NCI-H146 (cell line): ENCODE results near the gene EGFL8.
"Not testable (repeated sequence)": the region's sequence is repeated elsewhere in the genome, so short reads cannot be mapped to it uniquely, and the experiment has no call there.

Source experiments
- DNase-seq: peaks from one replicate; lab custom pipeline; 2025; lab: John Stamatoyannopoulos, UW

Gene EGFL8

DNA sequence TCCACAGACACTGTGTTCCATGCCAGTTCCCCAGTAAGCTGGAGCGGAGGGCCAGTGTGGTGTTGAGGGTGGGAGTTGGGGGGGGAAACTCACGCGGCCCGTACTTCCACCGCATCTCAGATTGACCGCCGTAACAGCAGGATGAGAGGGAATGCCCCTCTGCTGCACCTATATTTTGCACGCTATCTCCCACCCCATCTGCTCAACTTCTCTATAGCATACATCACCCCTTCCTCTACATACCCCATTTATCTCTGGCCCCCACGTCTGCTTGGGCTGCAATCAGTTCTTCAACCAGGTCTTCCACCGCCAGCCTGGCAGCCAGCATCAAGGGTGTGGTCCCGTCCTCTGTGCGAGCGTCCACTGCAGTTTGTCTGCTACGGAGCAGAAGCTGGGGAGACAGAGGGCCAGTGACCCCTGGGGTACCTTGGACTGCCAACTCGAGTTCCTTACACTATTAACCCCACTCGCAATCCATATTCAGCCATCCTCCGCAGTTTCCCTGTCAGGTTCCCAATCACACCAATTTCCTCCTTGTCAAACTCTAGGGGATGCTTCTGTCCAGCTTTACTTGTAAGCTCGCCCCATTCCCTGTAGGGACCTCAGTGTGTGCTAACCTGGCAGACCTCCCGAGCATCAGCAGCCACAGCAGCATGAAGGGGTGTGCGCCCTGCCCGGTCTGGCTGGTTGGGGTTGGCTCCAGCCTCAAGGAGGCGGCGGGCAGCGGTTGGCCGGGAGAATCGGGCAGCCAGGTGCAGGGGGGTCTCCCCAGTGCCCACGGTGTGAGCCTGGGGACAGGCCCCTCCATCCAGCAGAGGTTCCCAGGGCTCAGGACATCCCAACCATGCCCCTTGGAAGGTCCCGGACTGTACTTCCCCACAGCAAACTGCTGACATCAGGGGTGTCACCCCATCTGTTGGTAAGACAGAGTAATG lies 32.6 kb downstream of the EGFL8 start:
- peak; percentile 40 for DNase-seq

DNA sequence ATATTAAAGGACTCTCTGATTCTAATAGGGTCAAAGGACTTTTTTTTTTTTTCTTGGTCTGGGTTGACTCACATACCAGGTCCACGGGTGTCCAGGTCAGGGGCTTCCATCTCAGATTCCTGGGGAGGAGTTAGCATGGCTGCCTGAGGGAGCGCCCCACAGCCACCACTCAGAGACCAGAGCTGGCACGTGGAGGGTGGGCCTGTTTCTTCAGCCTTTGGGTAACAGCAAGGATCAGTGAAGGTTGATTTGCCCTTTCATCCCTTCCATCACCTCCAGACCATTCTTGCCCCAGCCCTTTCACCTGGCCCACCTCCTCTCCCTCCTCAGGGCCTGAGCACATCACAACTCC lies 33.9 kb downstream of the EGFL8 start:
- no peak for DNase-seq

DNA sequence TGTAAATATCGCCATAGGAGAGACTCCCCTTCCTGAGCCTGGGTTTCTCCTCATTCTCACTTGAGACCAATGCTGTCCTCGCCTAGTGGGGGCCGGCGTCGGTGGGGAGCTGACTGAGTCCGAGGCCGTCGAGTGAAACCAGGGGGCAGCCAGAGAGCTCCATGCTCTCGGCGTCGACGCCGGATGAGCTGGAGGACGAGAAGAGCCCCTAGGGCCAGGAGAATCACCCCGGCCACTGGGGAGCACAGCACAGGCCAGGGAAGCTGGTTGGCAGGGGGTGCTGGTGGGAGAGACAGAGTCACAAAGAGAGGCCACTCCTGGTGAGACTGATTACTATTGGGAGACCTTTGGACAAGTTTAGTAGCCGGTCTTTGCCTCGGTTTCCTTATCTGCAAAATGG lies 34.5 kb downstream of the EGFL8 start:
- DNase-seq: no peak

DNA sequence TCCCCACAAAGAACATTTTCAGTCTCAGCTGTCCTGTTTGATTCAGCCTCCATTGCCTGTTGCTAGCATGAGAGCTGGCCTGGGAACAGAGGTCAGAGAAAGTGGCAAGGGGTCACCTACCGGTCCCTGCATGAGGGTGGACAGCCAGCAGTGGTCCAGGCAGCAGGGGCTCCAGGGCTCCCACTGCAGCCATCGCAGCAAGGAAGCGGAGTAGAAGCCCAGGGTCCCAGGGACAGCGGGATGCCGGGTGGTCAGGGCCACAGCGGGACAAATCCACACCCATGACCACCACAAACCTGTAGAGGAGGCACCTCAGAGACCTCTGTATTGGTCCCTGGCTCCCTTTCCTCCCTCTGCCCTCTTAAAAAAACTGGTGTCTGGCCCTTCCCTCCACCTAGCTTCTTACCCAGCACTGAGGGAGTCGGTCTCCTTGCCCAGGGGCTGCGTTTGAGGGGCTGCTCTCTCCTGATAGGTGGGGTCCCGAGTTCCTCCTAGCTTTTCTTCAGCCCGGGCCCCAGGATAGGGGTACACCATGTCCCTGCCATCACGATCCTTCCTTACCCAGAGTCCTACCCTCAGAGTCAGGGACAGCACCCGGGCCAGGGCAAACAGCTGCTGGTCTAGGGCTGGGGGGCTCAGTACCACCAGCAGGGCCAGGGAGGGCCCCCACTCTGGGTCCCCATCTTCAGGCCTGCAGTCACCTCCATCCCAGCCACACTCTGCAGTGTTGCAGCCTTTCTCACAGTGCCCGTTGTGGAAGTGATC lies 36.5 kb downstream of the EGFL8 start:
- no peak for DNase-seq

DNA sequence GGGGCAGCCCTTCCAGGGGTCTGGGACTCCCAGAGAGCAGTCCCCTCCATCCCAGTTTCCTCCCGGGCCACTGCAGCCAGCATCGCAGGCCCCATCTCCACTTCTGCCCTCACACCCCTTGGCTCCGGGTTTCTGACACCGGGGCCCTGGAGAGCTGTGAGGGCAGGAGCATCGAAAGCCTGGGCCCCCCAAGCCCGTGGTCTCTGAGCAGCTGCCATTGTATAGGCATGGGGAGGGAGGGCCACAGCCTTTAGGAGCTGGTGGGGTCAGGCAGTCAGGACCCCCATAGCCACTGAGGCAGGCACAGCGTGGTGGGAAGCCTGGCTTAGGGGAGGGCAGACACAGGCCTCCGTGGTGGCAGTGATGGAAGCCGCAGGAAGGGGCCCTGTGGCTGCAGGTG lies 37.8 kb downstream of the EGFL8 start:
- DNase-seq: no peak

DNA sequence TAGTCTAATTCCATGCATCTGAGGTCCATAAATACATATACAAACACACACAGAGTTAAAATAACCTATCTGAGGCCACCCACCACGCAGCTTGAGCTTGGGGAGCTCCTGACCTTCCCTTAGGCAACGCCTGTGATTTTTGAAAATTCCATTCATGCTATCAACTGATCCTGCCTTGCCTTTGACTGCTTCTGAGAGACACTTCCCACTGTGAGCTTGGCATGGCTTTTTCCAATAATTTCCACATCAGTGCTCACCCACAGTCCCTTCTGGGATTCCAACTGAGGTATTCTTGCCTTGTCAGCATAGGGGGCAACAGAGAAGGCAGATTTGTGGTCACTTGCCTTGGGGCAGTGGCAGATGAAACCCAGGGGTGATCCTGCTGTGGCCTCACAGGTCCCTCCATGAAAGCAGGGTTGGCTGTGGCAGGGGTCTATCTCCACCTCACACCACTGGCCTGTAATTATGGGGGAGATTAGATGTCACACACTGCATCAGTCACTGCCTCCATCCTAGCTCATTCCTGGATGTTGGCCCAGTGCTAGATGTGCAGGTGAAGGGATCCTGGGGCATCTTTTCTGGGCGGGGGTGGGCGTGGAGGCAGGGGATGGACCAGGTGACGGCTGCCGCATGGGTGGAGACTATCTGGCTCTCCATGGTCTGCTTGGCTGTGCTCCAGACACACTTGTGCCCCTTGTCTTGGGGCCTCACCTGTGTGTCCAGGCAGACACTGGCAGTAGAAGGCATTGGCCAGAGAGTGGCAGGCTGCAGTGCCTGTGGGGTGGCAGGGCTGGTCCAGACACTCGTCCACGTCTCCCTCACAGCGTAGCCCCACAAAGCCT lies 39.3 kb downstream of the EGFL8 start:
- peak; percentile 36 for DNase-seq

DNA sequence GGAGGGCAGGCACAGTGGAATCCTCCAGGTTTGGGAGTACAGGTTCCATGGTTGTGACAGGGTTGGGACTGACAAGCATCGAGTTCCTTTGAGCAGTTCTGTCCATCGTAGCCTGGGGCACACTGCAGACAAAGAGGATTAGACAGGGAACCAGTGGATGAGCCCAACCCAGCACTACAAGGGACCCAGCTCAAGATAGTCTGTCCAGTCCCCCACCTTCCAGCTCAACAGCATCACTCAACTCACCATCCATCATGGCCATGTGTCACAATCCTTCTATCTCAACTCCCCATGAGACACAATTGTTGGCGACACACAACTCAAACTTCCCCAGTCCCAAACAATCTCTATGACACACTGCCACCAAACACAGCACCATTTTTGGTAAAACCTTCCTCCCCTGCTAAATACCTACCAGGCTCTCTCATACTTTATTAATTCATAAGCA lies 39.9 kb downstream of the EGFL8 start:
- DNase-seq: no peak

DNA sequence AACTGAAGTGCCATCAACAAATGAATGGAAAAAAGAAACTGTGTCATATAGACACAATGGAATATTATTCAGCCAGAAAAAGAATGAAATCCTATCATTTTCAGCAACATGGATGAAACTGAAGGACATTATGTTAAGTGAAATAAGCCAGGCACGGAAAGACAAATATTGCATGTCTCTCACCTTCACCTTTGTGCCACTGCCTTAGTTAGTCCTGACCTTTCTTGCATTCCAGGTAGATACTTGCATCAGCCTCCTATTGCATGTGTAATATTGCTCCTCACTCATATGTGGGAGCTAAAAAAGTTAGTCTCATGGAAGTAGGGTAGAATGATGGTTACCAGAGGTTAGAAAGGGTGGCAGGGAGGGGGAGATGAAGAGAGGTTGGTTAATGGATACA lies 44.6 kb downstream of the EGFL8 start:
- no peak for DNase-seq

DNA sequence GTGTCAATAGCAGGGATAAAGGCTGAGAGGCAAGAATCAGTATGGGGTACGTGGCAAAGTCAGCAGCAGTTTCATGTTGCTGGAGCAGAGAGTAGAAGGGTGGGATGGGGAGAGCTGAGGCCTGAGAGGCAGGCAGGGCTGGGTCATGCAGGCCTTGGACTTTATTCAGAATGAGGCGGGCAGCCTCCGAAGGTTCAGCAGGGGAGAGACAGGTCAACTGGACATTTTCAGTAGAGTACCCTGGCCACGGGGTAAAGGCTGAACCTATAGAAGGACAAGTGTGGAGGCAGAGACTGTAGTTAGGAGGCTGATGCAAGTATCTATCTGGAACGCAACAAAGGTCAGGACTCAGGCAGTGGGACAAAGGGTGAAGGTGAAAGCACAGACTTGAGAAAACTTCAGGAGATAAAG lies 45.8 kb downstream of the EGFL8 start:
- DNase-seq: no peak

DNA sequence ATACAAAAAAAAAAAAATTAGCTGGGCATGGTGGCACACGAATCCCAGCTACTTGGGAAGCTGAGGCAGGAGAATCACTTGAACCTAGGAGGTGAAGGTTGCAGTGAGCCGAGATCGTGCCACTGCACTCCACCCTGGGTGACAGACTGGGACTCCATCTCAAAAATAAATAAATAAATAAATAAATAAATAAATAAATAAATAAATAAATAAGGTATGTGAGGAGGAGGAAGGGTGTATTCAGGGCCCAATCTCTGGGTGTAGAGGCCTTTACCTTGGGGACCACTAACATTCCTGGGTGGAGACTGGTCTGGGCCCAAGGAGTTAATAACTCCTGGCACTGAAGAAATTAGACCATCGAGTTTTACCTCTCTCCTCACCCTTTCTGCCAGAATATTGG lies 47.0 kb downstream of the EGFL8 start:
- not testable (repeated sequence) for DNase-seq

DNA sequence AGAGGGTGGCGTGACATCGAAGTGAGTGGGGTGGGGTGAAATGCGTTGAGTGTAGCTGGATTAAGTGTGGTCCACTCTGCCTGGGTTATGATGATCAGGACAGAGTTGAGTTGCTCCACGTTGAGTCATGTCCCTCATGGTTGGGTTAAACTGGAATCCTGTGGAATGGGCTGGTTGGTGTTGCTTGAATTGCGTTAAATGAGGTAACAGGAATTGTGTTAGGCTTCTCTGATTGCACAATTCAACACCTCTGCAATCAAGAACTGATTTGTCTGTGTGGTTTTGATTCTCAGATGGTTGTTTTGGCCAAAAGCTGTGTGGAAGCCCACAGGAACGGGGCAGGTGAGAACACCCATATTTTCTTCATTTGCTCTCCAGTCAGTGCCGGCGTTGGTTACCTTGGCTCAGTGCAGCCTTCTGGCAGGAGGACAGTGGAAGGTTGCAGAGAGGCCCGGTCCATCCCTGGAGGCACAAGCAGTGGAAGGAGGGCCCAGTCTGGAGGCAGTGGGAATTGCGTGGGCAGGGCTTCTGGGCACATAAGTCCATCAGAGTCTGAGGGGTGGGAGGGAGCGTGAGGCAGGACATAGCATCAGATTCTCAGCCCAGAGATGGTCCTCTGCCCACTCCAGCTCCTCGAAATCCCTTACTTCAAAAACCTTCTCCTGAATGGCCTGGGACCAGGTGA lies 47.8 kb downstream of the EGFL8 start:
- DNase-seq: no peak

DNA sequence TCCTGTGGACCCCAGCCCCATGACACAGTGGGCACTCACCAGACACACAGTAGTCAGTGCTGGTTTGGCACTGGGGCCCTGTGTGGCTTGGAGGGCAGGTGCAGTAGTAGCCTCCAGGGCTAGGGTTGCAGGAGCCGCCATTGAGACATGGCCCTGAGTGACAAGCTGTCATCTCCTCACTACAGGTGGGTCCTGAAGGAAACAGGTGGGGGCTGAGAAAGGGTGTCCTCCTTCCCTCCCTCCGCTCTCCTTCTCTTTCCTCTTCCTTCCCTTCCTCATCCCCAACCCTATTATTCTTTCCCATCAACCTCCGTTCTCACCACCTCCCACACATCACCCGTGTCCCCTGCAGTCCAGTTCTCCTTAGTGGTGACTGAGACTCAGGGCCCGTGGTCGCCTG lies 49.3 kb downstream of the EGFL8 start:
- DNase-seq: no peak

DNA sequence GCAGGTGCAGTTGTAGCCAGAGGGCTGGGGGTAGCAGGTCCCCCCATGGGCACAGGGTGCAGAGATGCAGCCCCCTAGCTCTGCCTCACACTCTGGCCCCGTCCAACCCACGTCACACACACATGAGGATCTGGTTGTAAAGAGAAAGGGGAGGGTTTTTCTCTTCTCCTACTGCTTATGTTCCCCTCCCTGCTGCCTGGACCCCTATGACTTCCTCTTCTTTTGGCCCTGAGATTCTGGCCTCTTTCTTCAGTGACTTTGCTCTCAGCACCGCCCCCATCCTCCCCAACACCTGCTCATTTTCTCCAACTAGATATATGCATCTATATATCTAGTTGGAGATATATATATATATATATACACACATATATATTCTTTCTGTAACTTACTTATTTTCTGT lies 49.7 kb downstream of the EGFL8 start:
- no peak for DNase-seq

DNA sequence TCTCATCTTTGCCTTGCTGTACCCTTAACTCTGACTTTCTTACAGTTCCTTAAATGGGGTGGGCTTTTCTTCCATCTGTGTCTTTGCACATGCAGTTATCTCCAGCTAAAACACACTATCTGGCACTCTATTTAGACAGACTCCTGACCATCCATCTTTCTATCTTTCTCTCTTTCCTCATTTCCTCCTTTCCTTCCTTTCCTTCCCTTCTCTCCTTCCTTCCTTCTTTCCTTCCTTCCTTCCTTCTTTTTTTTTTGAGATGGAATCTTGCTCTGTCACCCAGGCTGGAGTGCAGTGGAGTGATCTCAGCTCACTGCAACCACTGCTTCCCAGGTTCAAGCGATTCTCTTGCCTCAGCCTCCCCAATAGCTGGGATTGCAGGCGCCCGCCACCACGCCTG lies 51.2 kb downstream of the EGFL8 start:
- no peak for DNase-seq

DNA sequence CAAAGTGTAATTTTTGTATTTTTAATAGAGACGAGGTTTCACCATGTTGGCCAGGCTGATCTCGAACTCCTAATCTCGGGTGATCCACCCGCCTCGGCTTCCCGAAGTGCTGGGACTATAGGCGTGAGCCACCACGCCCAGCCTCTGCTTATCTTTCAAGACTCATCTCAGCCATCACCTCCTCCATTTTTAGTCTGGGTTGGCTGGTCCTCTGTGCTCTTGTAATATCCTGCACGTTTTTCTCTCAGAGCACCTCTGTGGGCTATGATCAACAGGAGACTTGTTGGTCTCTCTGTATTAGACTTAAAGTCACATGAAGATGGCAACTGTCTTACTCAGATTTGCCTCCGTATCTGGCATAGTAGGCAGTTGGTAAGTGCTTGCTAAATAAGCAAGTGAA lies 51.9 kb downstream of the EGFL8 start:
- no peak for DNase-seq

DNA sequence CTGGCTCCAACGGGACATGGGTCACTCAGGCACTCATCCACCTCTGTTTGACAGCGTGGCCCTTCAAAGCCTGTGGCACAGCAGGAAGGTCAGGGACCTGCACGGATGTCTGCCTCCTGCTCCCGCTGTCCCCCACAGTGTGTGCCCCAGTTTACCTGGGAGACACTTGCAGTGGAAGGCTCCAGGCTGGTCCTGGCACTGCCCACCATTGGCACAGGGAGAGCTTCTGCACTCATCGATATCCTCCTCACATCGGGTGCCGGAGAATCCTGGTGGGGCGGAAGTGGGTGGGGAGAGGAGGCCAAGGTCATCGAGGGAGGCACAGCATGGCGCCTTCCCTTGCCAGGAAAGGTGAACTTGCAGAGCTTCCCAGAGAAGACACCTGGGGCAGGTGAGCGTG lies 52.6 kb downstream of the EGFL8 start:
- peak; percentile 46 for DNase-seq
